GM13976 (cell line): Measurements from ENCODE around the gene SLC22A23.

Experiments
- DNase-seq: peaks from one replicate; pipeline ENCODE4 v3.0.0; 2012; ENCODE audit warnings: low spot score
- CTCF ChIP-seq: IDR thresholded peaks from 2 replicates; pipeline ENCODE4 v1.5.1; 2012; ENCODE audit warnings: borderline replicate concordance, mild to moderate bottlenecking; ENCODE audit not compliant: insufficient read depth; ENCODE audit errors: extremely low read depth, missing control alignments, control extremely low read depth
- in situ Hi-C: fragments of 300-500 bp; cut with MboI; formaldehyde crosslinking; loops from one replicate; pipeline ENCODE4 v1.12.0; 2022; ENCODE audit warnings: low sequenced_read_pairs, mixed read lengths, inconsistent platforms; ENCODE audit not compliant: unreplicated experiment

The SLC22A23 gene

GRCh38 chr6:3346476-3346875, 110.4 kb downstream of the SLC22A23 start:
- no peak for DNase-seq
- in situ Hi-C loops = no loop called here
- TF ChIP-seq CTCF = no peak

GRCh38 chr6:3345836-3346235, 111.0 kb downstream of the SLC22A23 start:
- no peak for DNase-seq
- no peak for TF ChIP-seq CTCF
- in situ Hi-C loops = no loop called here

- in situ Hi-C loops = no loop called here
- no peak for DNase-seq
Measured at GRCh38 chr6:3343089-3343883, 113.6 kb downstream of the SLC22A23 start.

GRCh38 chr6:3341467-3341866, 115.4 kb downstream of the SLC22A23 start:
- no peak for TF ChIP-seq CTCF
- in situ Hi-C loops = no loop called here
- no peak for DNase-seq

More at GRCh38 chr6:3343089-3343883, 113.6 kb downstream of the SLC22A23 start:
- no peak for TF ChIP-seq CTCF

- no peak for TF ChIP-seq CTCF
- DNase-seq = no peak
- in situ Hi-C loops = no loop called here
Measured at GRCh38 chr6:3340894-3341293, 116.0 kb downstream of the SLC22A23 start.

- no peak for TF ChIP-seq CTCF
- DNase-seq = no peak
- in situ Hi-C loops = no loop called here
Measured at GRCh38 chr6:3340358-3340802, 116.5 kb downstream of the SLC22A23 start.

GRCh38 chr6:3339811-3340210, 117.0 kb downstream of the SLC22A23 start:
- DNase-seq = no peak
- in situ Hi-C loops = no loop called here
- no peak for TF ChIP-seq CTCF
